ENCODE measurements around the gene PRR29.

Gene PRR29

DNA sequence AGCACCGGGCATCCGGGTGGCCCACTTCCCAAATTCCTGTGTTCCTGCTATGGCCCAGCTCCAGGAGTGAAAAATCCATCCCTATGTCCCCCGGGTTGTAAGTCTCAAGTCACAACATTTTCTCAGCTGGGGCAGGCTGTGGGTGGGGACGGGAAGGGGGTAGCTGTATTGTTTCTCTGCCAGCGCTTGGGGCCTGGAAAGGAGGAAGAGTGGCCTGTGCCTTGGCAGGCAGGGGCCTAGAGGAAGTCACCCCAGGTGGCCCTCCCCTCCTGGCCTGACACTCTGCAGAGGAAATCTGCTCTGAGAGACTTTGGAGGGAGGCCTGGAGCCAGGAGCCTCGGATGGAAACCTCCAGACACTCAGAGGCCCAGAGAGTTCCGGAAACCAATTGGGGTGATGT is 14.8 kb upstream of the PRR29 start:
- in situ Hi-C loops (cut with HindIII; ENCODE audit: low sequenced_read_pairs) = no loop called here
- TF ChIP-seq, protein P1, sequence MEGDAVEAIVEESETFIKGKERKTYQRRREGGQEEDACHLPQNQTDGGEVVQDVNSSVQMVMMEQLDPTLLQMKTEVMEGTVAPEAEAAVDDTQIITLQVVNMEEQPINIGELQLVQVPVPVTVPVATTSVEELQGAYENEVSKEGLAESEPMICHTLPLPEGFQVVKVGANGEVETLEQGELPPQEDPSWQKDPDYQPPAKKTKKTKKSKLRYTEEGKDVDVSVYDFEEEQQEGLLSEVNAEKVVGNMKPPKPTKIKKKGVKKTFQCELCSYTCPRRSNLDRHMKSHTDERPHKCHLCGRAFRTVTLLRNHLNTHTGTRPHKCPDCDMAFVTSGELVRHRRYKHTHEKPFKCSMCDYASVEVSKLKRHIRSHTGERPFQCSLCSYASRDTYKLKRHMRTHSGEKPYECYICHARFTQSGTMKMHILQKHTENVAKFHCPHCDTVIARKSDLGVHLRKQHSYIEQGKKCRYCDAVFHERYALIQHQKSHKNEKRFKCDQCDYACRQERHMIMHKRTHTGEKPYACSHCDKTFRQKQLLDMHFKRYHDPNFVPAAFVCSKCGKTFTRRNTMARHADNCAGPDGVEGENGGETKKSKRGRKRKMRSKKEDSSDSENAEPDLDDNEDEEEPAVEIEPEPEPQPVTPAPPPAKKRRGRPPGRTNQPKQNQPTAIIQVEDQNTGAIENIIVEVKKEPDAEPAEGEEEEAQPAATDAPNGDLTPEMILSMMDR (IDR thresholded peaks at IDR 0.05; ENCODE audit: low read depth, low read length) = no peak
- no peak for DNase-seq (ENCODE audit: low read depth, low spot score)
- no peak overlapping the region for H3K4me3 ChIP-seq (ENCODE audit: low read depth, low read length)

DNA sequence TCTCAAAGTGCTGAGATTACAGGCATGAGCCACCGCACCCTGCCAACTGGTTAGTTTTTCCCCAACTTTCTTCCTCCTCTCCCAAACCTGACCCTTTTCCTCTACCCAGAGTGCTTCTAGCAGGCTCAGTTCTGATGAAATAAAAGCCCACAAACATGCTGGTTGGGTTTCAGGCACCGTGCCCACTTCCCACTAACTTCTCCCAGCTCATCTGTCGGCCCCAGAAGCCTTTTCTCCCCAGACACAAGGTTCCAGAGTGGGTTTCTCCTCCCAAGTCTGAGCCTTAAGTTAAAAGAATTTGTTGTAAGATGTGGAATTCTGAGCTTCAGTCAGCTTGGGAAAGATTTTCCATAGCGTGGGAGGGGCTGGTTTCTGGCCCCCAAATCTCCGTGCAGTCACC is 13.9 kb upstream of the PRR29 start:
- in situ Hi-C loops (cut with HindIII; ENCODE audit: low sequenced_read_pairs) = no loop called here
- TF ChIP-seq, protein P1 (IDR thresholded peaks at IDR 0.05; ENCODE audit: low read depth, low read length) = no peak
- DNase-seq (ENCODE audit: low read depth, low spot score) = peak; percentile 55
- no peak overlapping the region for H3K4me3 ChIP-seq (ENCODE audit: low read depth, low read length)

DNA sequence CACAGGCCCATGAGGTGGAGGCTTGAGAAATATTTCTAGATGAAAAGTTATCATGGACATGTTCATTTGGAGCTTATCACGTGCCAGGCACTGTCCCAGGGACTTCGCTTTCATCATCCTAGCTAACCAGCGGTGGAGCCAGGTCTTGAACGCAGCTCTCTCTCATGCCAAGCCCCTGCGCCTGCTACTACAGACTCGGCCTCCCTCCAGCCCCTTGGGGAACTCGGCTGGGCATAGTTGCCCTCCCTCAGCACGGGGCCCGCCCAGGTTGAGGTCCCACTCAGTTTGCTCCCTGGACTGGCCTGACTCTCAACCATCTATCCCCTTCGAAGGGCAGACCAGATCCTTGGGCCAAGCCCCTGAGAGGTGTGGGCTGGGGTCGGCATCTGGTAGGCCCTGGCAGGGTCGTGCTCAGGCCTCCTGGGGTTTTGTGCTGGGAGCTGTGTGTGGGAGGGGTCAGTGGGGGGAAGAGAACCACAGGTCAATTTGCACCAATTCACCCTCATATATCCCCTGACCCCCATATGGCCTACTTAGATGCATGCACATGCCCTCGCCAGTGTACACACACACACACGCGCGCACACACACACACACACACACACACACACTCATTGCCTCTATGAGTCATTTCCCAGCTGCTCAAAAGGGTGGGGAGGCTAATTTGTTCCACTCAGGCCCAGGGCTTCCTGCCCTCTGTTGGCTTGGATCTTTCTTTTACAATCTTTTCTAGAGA is 13.3 kb upstream of the PRR29 start:
- TF ChIP-seq, protein P1 (IDR thresholded peaks at IDR 0.05; ENCODE audit: low read depth, low read length) = no peak
- DNase-seq (ENCODE audit: low read depth, low spot score) = peak; percentile 89
- in situ Hi-C loops (cut with HindIII; ENCODE audit: low sequenced_read_pairs) = no loop called here
- no peak overlapping the region for H3K4me3 ChIP-seq (ENCODE audit: low read depth, low read length)

DNA sequence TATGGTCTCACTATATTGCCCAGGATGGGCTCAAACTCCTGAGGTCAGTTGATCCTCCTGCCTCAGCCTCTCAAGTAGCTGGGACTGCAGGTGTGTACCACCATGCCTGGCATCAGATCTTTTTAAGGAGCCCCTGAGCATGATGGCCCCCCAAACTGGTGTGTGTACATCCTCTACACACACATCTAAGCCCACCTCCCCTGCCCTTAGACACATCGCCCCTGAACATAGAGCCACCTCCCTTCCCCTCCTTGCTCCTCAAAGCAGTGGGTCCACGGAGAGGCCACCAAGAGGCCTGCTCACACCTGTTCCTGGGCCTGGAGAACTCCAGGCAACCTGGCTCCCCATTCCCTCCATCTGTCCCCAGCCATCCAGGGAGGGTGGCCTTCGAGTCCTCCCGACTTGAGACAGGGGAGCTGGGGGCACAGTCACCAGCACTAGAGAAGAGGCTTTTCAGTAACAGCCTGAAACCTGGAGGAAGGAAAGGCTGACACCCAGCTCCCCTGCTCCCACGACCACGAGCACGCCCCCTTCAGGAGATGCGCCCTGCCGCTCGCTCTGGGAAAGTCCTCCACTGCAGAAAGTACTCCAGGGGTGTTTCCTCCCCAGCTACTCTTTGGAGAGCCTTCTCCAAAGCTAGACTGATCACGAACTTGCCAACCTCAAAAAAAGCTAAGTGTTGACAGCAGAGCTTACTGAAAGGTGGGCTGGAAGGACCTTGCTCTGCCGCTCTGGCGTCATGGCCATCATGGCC is 12.6 kb upstream of the PRR29 start:
- TF ChIP-seq, protein P1 (IDR thresholded peaks at IDR 0.05; ENCODE audit: low read depth, low read length) = no peak

DNA sequence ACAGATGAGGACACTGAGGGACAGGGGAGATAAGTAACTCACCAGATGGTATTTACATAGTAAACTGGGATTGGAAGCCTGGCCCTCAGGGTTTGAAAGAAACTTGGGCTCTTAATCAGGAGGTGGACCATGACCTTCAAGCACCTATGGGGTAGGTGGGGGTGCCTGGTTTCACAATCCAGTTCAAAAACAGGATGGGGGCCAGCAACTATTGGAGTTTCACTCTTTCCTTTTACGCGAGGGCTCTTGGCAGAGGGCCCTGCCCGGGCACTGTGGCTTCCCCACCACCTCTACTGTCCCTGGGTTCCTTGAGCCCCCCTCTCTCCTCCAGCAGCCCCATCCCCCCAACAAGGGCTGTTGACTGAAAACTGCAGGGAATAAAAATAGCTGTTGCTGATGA is 11.3 kb upstream of the PRR29 start:
- no peak for DNase-seq (ENCODE audit: low read depth, low spot score)
- no peak overlapping the region for H3K4me3 ChIP-seq (ENCODE audit: low read depth, low read length)
- in situ Hi-C loops (cut with HindIII; ENCODE audit: low sequenced_read_pairs) = no loop called here
- TF ChIP-seq, protein P1 (IDR thresholded peaks at IDR 0.05; ENCODE audit: low read depth, low read length) = no peak

More for the DNA sequence above, 12.6 kb upstream of the PRR29 start:
- DNase-seq (ENCODE audit: low read depth, low spot score) = no peak
- no peak overlapping the region for H3K4me3 ChIP-seq (ENCODE audit: low read depth, low read length)
- in situ Hi-C loops (cut with HindIII; ENCODE audit: low sequenced_read_pairs) = no loop called here

DNA sequence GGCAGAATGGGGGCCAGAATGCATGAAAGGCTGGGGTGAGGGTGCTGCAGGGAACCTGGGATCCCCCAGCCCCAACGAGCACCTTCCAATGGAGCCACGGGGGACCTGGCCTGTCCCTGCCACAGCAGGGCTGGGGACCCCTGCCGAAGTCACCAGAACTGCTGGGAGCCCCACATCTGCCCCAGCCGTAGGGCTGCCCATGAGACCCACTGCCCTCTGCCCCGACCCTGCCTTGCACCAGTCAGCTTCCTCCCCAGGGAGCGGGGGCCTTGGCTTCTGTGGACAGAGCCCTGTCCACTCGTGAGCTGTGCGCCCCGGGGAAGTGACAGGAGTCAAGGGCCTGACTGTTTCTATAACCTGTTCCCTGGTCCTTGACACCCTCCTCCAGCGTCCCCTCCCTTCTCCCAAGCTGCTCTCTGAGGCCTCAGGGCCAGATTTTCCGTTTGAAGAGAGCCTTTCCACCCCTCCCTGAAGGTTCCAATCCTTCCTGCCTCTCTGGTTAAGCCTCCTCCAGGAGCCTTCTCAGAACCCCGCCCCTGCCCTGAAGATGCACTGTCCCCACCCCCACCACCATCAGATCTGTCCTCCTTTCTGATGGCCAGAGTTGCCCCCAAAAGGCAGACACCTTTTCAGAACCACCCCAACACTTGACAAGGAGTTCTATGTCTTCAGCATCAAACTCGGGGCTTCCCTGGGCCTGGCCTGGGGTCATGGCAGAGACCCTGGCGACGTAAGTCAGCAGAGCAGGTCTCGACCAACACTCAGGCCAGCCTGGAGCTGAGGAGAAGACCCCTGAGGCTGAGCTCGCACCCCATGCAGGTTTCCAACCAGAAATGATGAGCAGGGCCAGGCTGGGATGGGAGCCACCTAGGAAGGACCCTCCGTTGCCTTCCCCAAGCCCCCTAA is 10.7 kb upstream of the PRR29 start:
- TF ChIP-seq, protein P1 (IDR thresholded peaks at IDR 0.05; ENCODE audit: low read depth, low read length) = no peak
- DNase-seq (ENCODE audit: low read depth, low spot score) = no peak
- H3K4me3 ChIP-seq (ENCODE audit: low read depth, low read length) = no peak overlapping the region
- in situ Hi-C loops (cut with HindIII; ENCODE audit: low sequenced_read_pairs) = no loop called here

All from astrocyte of the spinal cord (primary cell).